KMS-11 (cell line): ENCODE data around the gene NEDD9.

Source experiments
- H2AFZ ChIP-seq: fragments of 200-600 bp; sonication (generic); 2 replicates; pipeline ENCODE4 v1.6.1; 2016; ENCODE audit warnings: antibody characterized with exemption, mixed run types, low read depth
- H3K27ac ChIP-seq: fragments of 200-600 bp; sonication (generic); 2 replicates; pipeline ENCODE4 v1.6.1; 2016; ENCODE audit warnings: mild to moderate bottlenecking, mixed run types
- H3K27me3 ChIP-seq: fragments of 200-600 bp; sonication (generic); 2 replicates; pipeline ENCODE4 v1.6.1; 2017; ENCODE audit warnings: mild to moderate bottlenecking, low read depth, mixed run types, moderate library complexity; ENCODE audit not compliant: insufficient read depth
- H3K36me3 ChIP-seq: fragments of 200-600 bp; sonication (generic); 2 replicates; pipeline ENCODE4 v1.6.1; 2017; ENCODE audit warnings: mild to moderate bottlenecking, mixed run types; ENCODE audit not compliant: insufficient read depth
- H3K4me1 ChIP-seq: fragments of 200-600 bp; sonication (generic); 2 replicates; pipeline ENCODE4 v1.6.1; 2016; ENCODE audit warnings: mild to moderate bottlenecking, low read depth, mixed run types; ENCODE audit not compliant: poor library complexity, severe bottlenecking
- H3K4me2 ChIP-seq: fragments of 200-600 bp; sonication (generic); 2 replicates; pipeline ENCODE4 v1.7.0; 2016; ENCODE audit warnings: mild to moderate bottlenecking, mixed run types
- H3K4me3 ChIP-seq: fragments of 200-600 bp; sonication (generic); IDR thresholded peaks from 2 replicates; pipeline ENCODE4 v1.6.1; 2017; ENCODE audit warnings: low read depth, low read length, mixed read lengths; ENCODE audit not compliant: insufficient read depth
- H3K79me2 ChIP-seq: fragments of 200-600 bp; sonication (generic); 2 replicates; pipeline ENCODE4 v1.6.1; 2016; ENCODE audit warnings: low read depth, mixed run types; ENCODE audit not compliant: insufficient read depth
- H3K9ac ChIP-seq: fragments of 200-600 bp; sonication (generic); 2 replicates; pipeline ENCODE4 v1.6.1; 2016; ENCODE audit warnings: mild to moderate bottlenecking, mixed run types
- H4K20me1 ChIP-seq: fragments of 200-600 bp; sonication (generic); 2 replicates; pipeline ENCODE4 v1.6.1; 2016; ENCODE audit warnings: mild to moderate bottlenecking, mixed run types; ENCODE audit not compliant: insufficient read depth
- TF ChIP-seq, protein P1 (sequence below): fragments of 200-600 bp; sonication (generic); conservative IDR thresholded peaks from 2 replicates; pipeline ENCODE4 v1.6.1; 2017; ENCODE audit warnings: low read depth, mild to moderate bottlenecking, antibody characterized with exemption, low read length, moderate library complexity, mixed read lengths

NEDD9 gene

DNA sequence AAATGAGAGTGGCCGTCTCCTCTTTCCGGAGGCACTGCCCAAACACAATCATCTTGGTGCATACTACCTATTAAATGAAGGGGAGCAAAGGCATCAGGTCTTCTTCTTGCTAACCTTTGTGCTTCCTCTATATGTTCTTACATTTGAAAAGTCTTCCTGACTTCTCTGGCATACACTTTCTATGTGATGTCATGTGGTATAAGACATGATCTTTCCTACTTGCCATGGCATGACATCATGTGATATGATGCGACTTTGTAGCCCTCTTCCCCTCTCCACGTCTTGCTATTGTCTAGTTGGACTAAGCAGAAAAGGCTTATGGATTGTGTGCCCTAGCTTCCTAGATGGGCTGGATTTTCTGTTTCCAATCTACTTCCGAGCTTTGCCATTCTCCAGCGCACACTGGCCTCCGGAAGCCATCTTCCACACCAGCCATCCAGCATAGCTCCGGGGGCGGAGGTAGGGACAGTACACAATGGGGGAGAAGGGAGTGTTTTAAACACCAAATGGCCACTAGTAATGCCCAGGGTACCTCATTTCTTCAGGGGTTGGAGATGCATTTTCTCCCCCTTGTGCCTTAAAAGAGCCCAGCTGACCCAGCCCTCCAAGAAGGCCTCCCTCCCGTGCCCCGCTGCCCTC, 8.8 kb upstream of the NEDD9 start:
- H3K79me2 ChIP-seq = no peaks in the 10 kb centered on the region
- no peaks in the 10 kb centered on the region for H4K20me1 ChIP-seq
- no peaks in the 10 kb centered on the region for H3K36me3 ChIP-seq
- no peak overlapping the region for H2AFZ ChIP-seq
- H3K27me3 ChIP-seq = no peaks in the 10 kb centered on the region
- H3K4me3 ChIP-seq = no peak overlapping the region
- TF ChIP-seq, protein P1, sequence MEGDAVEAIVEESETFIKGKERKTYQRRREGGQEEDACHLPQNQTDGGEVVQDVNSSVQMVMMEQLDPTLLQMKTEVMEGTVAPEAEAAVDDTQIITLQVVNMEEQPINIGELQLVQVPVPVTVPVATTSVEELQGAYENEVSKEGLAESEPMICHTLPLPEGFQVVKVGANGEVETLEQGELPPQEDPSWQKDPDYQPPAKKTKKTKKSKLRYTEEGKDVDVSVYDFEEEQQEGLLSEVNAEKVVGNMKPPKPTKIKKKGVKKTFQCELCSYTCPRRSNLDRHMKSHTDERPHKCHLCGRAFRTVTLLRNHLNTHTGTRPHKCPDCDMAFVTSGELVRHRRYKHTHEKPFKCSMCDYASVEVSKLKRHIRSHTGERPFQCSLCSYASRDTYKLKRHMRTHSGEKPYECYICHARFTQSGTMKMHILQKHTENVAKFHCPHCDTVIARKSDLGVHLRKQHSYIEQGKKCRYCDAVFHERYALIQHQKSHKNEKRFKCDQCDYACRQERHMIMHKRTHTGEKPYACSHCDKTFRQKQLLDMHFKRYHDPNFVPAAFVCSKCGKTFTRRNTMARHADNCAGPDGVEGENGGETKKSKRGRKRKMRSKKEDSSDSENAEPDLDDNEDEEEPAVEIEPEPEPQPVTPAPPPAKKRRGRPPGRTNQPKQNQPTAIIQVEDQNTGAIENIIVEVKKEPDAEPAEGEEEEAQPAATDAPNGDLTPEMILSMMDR = no peak
- H3K4me1 ChIP-seq = no peaks in the 10 kb centered on the region
- H3K9ac ChIP-seq = no peak overlapping the region
- H3K4me2 ChIP-seq = no peak overlapping the region
- no peak overlapping the region for H3K27ac ChIP-seq

DNA sequence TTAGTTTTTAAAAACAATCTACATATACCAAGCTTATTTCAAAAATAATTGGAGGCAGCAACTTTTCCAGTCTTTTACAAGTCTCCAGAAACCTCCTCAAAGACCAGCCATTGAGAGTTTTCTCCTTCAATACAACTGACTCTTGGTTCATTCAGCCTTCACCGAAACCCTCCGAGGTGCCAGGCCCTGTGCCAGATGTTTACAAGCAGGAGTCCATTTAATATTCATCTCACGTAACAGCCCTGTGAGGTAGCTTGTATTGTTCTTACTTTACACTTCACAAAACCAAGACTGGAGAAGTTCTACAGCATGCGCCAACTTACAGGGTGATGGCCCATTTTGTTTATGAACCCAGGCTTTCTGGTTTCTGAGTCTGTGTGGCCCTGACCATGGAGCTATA, 5.5 kb upstream of the NEDD9 start:
- Histone ChIP-seq H3K4me2 (no peak overlapping the region), H3K79me2 (no peaks in the 10 kb centered on the region), H3K4me3 (no peak overlapping the region), H4K20me1 (no peaks in the 10 kb centered on the region), H3K27me3 (no peaks in the 10 kb centered on the region), H3K4me1 (peaks cover 8% of the 10 kb centered on the region), H3K36me3 (no peaks in the 10 kb centered on the region), H3K27ac (no peak overlapping the region), H2AFZ (no peak overlapping the region), H3K9ac (no peak overlapping the region)
- TF ChIP-seq, protein P1 = no peak

DNA sequence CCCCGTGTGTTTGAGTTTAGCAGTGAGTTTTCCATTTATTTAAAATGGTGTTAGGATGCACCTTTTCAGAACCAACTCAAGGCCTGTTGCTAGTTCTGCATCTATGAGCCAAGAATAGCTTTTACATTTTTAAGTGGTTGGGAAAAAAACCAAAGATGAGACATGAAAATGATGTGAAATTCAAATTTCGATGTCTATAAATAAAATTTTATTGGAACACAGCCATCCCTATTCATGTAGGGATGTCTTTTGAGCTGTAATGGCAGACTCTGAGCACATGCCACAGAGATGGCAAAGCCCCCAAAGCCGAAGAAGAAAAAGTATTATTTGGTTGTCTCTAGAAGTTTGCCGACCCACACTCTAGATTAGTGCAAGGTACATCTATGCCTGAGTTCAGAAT, 5.0 kb upstream of the NEDD9 start:
- Histone ChIP-seq H4K20me1 (no peaks in the 10 kb centered on the region), H2AFZ (no peak overlapping the region), H3K9ac (no peak overlapping the region), H3K4me2 (no peak overlapping the region), H3K27me3 (no peaks in the 10 kb centered on the region), H3K36me3 (no peaks in the 10 kb centered on the region), H3K4me1 (peaks cover 8% of the 10 kb centered on the region), H3K27ac (no peak overlapping the region), H3K4me3 (no peak overlapping the region), H3K79me2 (no peaks in the 10 kb centered on the region)
- TF ChIP-seq, protein P1 = no peak

DNA sequence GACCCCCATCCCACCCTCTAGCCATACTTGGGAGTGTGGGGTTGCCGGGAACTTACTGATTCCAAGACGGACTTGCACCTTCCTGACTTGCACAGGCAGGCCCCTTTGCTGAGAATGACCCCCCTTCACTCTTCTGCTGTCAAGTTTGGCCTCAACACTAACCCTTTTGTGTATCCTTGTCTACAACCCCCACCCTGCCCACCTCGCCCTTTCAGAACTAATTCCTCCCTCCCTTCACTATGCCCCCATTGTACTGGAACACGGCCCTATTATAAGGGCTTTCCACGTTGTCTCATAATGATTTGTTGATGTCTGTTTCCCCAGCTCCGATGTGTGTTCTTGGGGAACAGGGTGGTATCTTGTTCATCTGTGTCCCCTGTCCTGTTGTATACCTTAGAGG, 4.4 kb upstream of the NEDD9 start:
- Histone ChIP-seq H3K27ac (no peak overlapping the region), H3K4me2 (no peak overlapping the region), H3K9ac (no peak overlapping the region), H3K4me1 (peaks cover 10% of the 10 kb centered on the region), H3K4me3 (no peak overlapping the region), H4K20me1 (no peaks in the 10 kb centered on the region), H3K27me3 (no peaks in the 10 kb centered on the region), H2AFZ (no peak overlapping the region), H3K79me2 (no peaks in the 10 kb centered on the region), H3K36me3 (no peaks in the 10 kb centered on the region)
- TF ChIP-seq, protein P1 = no peak
